Measurements from ENCODE around the gene CEP97.
"Not testable (repeated sequence)": the region's sequence is repeated elsewhere in the genome, so short reads cannot be mapped to it uniquely, and the experiment has no call there.

DNA sequence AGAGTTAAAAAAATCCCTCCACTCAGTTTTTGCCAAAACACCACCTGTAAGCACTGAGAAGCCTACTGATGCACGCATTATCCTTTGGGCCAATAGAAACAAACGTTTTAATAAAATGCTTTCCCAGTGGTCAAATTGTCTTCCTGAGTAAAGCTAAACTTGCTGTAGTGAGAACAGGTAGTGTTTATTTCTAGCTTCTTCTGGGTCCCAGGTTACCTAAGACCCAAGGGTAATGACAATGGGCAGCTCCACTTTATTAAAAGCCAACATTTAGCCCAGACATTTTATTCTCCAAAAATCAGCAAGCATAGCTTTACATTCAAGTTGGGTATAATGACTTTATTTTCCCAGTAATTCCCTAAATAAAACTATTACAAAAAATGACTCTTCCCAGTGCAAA is 45.6 kb upstream of the CEP97 start:
- TF ChIP-seq, protein P1, sequence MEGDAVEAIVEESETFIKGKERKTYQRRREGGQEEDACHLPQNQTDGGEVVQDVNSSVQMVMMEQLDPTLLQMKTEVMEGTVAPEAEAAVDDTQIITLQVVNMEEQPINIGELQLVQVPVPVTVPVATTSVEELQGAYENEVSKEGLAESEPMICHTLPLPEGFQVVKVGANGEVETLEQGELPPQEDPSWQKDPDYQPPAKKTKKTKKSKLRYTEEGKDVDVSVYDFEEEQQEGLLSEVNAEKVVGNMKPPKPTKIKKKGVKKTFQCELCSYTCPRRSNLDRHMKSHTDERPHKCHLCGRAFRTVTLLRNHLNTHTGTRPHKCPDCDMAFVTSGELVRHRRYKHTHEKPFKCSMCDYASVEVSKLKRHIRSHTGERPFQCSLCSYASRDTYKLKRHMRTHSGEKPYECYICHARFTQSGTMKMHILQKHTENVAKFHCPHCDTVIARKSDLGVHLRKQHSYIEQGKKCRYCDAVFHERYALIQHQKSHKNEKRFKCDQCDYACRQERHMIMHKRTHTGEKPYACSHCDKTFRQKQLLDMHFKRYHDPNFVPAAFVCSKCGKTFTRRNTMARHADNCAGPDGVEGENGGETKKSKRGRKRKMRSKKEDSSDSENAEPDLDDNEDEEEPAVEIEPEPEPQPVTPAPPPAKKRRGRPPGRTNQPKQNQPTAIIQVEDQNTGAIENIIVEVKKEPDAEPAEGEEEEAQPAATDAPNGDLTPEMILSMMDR (IDR thresholded peaks at IDR 0.05) = not testable (repeated sequence)
- TF ChIP-seq POLR2A (IDR thresholded peaks at IDR 0.05) = not testable (repeated sequence)
